AG10803 (cell line): ENCODE results near the gene ZBTB24.
A peak's percentile ranks its signal among the peaks of the same experiment; 100 is the strongest.

Experiments used
- DNase-seq: peaks from one replicate; pipeline ENCODE4 v3.0.0; 2010; ENCODE audit warnings: low read depth
- H3K4me3 ChIP-seq: 2 replicates; pipeline ENCODE4 v1.5.1; 2011; ENCODE audit warnings: mild to moderate bottlenecking, low read length, control low read depth
- CTCF ChIP-seq: conservative IDR thresholded peaks from 2 replicates; pipeline ENCODE4 v1.5.1; 2011; ENCODE audit warnings: mild to moderate bottlenecking, low read length, control low read depth, inconsistent platforms

The ZBTB24 gene

GRCh38 chr6:109446541-109446940 is 36.5 kb downstream of the ZBTB24 start:
- no peak overlapping the region for H3K4me3 ChIP-seq
- no peak for TF ChIP-seq CTCF
- no peak for DNase-seq

- DNase-seq = no peak
- TF ChIP-seq CTCF = no peak
- no peak overlapping the region for H3K4me3 ChIP-seq
These were observed 36.9 kb downstream of the ZBTB24 start for GRCh38 chr6:109446072-109446471.

- DNase-seq = no peak
- no peak overlapping the region for H3K4me3 ChIP-seq
- TF ChIP-seq CTCF = no peak
These were observed 37.6 kb downstream of the ZBTB24 start for GRCh38 chr6:109445382-109445781.

GRCh38 chr6:109443425-109443950 is 39.5 kb downstream of the ZBTB24 start:
- no peak overlapping the region for H3K4me3 ChIP-seq
- DNase-seq = no peak
- TF ChIP-seq CTCF = no peak

GRCh38 chr6:109442393-109442924 is 40.6 kb downstream of the ZBTB24 start:
- TF ChIP-seq CTCF = no peak
- no peak overlapping the region for H3K4me3 ChIP-seq

GRCh38 chr6:109441069-109441816 is 41.8 kb downstream of the ZBTB24 start:
- H3K4me3 ChIP-seq = peak overlapping the region; percentile 88
- peak; percentile 40 for DNase-seq
- TF ChIP-seq CTCF = peak; percentile 35

More at GRCh38 chr6:109442393-109442924, 40.6 kb downstream of the ZBTB24 start:
- DNase-seq = no peak

GRCh38 chr6:109440331-109441068 is 42.5 kb downstream of the ZBTB24 start, which contains the start of the genes PPIL6 and SMPD2:
PPIL6 (minus strand) TSS chr6:109440628; CDS start chr6:109440590, 38 bp downstream.
SMPD2 (plus strand) TSS chr6:109440724; CDS start chr6:109441122, 398 bp downstream.
- TF ChIP-seq CTCF = peak; percentile 25
- peak within 1 kb of the TSS; percentile 88 for H3K4me3 ChIP-seq
- DNase-seq = peak; percentile 88
